ENCODE results near the gene FOXC1.

The FOXC1 gene

DNA sequence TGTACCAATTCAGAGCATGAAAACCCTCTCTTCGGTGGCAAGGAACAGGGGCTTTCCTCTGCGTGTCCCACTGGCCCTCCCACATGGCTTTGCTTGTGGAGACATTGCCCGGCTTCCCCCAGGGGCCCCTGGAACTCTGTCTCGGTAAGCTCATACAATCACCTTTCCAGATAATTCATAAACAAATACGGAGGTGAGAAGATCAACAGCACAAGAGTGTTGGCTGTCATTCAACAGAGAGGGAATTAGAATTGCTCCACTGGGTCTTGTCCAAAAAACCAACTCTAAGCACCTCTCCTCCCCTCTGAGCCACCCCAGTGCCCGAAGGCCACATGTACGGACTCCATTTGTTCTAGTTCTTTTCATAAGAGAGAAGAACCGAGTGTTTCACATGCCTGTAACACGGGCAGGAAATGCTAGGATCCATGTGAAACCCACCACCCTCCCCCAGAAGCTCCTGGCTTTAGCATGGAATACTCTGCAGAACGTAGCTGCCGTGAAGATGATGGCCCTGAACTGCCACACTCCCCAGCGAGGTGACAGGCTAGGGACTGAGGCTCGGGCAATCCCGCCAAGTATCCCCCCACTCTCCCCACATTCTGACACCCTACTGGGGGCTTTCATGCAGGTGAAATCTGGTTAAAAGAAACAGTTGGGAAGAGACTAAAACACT lies 24.6 kb upstream of the FOXC1 start:
- DNase-seq (ENCODE audit: low spot score), result no peak

DNA sequence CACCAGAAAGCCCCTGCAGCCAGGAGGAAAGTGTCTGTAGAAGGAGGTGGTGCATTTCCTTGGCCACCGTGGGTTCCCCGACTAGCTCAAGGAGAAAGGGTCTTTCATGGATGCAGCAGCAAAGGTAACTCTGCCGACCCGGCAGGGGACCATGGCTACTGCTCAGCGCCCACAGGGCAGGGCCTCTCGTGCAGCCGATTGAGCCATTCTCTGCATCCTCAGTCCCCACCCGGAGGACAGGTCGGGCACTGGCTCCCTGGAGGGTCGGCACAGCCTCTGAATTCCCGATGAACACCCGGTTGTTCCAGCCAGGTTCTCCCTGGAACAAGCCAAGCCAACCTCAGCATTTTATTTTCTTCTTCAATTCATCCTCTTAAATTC lies 24.1 kb upstream of the FOXC1 start:
- DNase-seq (ENCODE audit: low spot score), result no peak

DNA sequence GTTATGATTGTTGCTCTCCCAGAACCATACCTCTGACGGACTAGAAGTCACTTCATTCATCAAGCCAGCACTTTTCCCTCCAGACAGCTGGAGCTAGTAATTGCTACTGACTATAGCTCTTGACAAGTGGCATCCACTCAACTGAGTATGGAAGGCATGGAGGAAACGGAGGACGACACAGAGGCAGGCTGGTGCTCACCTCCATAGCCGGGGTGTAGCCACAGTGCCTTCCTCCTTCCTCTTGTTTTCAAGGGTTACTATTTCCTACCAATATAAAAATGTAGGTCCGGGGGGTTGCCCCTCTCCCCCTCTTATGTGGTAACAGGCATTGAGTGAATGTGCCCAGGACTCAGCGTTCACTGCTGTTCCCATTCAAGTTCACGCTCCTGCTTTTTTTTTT lies 23.5 kb upstream of the FOXC1 start:
- DNase-seq (ENCODE audit: low spot score), result no peak

DNA sequence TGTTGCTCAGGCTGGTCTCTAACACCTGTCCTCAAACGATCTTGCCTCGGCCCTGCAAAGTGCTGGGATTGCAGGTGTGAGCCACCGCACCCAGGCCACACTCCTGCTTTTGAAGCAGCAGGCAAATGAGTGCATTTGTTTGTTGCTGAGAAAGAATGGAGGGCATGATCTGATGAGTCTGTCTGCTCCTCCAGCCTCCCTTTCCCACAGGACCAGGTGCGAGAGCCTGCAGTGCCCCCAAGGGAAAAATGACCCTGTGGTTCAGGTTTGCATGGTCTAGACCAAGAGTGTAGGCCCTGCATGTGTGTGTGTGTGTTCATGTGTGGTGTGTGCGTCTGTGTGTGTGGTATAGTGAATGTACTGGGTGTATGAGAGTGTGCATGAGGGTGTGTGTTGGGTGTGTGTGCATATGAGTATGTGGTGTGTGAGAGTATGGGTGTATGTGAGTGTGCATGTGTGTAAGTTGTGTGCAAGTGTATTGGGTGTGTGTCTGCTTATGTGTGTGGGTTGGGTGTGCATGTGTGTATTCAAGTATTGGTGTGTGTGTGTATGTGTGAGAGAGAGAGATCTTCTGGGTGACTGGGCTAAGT lies 22.8 kb upstream of the FOXC1 start:
- no peak for DNase-seq (ENCODE audit: low spot score)

DNA sequence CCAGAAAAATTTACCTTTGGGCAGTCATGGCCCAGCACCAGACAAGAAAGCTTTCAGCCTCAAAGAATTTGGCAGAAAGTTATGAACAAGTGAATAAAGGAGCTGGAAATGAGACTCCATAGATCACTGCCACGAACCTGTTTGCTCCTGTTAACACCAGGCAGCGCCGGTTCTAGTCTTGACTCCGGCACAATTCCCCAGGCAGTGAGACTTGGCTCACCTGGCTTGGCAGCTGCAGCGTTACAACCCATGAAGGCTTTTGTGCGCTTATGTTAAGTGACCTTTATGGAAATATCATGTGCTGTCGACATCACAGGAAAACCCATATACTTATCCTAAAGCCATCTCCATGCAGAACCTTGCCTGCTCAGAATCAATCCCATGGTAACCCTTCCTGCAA lies 22.2 kb upstream of the FOXC1 start:
- DNase-seq (ENCODE audit: low spot score), result no peak

DNA sequence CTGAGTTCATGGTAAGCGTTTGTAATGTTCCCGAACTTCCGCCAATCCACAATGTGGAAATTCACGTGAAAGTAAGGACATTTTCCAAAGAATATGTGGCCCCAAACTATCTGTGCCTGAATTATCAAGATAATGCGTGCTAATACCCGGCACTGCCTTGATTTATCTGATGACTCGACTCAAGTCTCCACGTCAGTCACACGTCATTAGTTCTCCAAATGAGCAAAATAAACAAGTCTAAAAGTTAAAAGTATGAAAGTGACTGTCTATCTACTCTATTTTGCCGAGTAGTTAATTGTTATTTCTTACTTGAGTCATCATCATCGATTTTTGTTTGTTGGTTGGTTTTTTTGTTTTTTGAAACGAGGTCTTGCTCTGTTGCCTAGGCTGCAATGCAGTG lies 21.7 kb upstream of the FOXC1 start:
- no peak for DNase-seq (ENCODE audit: low spot score)

DNA sequence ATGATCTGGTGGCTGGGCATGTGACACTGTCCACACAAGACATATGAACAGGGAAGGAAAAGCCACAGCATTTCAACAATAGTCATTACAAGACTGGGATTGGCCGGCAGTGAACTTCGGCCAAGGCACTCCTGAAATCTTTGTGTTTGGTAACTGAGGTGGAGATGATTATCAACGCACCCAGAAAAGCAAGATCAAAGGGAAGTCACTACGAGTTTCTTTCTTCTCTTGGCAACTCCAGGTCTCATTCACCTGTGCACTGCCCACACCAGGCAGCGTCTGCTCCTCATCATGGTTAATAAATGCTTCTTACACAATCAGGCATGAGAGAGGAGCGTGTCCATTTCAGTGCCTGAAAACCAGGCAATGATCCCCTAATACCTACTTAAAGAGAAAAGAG lies 20.5 kb upstream of the FOXC1 start:
- peak; percentile 32 for DNase-seq (ENCODE audit: low spot score)

DNA sequence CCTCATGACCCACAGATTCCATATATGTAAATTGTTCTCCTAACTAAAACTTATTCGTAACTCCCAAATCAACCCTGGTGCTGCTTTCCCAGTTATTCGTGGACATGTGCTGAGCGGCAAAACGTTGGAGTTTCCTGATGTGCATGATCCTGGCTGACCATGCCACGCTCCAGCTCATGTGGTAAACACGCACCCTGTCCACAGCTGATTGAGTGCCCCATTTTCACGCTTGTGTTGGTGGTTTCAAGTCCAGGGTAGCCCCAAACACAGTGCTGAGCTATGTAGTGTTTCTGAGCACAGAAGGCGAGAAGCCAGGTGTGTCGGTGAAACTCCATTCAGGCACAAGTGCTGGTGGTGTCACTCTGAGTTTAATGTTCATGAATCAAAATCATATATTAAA lies 19.1 kb upstream of the FOXC1 start:
- no peak for DNase-seq (ENCODE audit: low spot score)

DNA sequence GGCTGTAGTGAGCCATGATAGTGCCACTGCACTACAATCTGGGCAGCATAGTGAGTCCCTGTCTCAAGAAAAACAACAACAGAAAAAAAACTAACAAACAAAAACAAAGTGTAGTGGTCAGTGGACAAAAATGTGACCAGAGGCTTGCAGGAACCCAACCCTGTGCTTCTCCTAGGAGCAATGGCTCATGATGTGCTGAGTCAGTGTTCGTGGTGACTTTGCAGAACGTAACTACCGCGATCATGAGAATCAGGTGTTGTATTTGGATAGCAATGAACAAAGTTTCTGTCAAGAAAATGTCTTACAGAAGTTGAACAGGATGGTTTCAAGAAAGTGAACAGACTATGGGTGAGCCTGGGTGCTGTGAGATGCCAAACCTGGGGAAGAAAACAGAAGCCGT lies 18.5 kb upstream of the FOXC1 start:
- no peak for DNase-seq (ENCODE audit: low spot score)

DNA sequence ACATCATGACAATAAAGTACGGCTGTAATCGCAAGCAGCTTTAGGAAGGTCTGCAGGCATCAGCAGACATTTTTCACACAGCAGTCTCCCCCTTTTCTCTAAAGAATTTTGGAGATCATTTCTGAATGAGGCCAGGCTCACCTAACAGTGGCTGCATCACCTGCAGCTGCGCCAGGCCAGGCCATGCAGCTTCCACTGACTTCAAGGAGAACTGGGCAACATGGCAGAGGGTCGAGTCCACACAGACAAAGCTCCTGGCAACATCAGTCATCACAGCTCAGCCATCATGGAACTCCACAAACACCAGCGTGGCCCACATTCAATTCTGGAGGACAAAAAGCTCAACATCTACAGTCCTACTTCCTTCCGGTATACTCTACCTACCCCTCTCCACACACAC lies 17.8 kb upstream of the FOXC1 start:
- DNase-seq (ENCODE audit: low spot score), result no peak

DNA sequence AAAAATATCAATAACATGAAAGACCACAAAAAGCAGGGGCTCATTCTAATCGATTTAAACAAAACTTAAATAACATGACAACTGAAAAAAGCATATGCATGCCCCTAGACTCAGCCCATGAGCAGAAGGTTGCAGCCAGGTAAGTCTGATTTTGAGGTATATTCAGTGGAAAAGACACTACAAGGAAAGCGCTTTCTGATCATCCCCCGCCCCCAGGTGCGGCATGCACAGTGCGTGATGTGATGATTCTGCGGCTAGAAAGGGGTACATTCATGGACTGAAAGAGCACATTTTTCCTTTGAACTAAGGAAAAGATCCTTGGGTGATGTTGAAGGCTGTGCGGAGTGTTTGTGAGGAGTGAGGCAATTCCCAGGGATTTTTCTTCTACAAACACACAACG lies 16.9 kb upstream of the FOXC1 start:
- no peak for DNase-seq (ENCODE audit: low spot score)

DNA sequence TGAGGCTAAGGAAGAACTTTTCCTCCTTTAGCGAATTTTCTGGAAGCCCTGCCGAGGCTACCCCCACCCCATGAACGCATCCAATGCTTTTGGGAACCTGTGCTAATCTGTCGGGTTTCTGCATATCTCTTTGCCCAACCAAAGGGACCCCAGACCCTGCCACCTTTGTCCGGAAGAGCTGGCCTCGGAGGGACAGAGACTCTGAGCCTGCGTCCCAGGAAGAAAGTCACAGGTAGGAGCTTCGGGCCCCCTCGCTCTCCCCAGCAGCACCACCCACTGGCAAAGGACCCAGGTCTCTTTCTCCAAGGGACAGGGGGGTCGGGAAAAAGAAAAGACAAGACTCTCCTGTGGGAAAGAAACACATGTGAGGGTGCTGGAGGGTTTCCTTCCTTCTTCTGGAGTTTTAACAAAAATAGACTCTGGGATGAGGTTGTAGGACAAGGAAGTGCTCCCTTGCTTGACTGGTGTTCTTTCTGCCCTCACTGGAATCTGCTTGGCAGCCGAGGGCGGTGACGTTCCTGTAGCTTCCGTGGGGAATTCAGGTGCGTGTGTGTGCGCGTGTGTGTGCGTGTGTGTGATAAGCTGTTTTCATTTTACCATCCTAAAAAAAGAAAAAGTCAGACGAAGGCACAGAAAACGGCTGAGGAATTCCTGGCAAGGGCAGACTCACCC lies 16.3 kb upstream of the FOXC1 start:
- DNase-seq (ENCODE audit: low spot score), result no peak

DNA sequence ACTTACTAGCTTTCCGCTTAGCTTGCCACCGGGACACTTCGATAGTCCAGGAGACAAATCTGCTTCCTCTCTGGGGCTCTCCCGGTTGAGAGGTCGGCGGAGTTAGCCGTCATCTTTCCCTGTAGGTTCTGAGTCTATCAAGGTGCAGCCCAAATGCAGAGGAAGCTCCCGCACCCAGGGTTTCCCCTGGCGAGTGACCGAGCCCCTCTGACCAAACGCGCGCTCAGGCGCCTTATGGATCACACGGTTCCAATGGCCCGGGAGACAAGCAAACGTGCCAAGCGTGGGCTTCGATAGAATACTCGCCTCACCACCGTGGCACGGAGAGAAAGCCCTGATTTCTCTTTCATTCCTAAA lies 15.8 kb upstream of the FOXC1 start:
- DNase-seq (ENCODE audit: low spot score), result peak; percentile 29

DNA sequence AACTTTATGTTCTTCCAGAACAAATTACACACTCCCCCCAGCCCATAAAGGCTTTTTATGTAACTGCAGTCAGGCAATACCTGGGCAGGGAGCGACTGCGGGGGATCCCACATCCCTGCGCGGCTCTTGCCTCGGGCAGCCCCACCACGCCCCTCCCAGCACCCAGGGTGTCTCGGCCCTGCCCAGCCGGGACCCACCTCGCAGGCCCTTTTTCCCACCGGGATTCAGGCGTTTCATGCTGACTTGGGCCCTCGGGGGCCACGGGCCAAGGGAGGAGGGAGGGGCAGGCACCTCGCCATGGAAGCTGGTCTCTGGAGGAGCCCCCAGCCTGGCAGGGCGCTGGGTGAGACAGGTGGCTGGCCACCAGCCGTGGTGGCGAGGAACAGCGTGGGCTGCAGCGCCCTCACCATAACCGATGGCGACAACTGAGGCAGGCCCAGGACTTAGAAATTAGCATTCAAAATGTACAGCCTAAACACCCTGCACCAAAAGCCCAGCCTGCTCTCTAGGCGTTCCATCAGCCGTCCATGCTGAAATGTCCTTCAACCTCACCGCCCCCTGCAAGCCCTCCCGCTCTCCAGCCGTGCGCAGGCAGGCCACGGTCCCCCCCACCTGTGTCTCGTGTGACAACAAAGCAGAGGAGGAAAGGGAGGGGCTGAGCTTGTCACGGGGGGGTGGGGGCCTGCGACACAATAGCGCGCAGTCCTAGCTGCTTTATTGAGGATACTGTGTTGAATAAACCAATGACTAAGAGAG lies 15.1 kb upstream of the FOXC1 start:
- no peak for DNase-seq (ENCODE audit: low spot score)

DNA sequence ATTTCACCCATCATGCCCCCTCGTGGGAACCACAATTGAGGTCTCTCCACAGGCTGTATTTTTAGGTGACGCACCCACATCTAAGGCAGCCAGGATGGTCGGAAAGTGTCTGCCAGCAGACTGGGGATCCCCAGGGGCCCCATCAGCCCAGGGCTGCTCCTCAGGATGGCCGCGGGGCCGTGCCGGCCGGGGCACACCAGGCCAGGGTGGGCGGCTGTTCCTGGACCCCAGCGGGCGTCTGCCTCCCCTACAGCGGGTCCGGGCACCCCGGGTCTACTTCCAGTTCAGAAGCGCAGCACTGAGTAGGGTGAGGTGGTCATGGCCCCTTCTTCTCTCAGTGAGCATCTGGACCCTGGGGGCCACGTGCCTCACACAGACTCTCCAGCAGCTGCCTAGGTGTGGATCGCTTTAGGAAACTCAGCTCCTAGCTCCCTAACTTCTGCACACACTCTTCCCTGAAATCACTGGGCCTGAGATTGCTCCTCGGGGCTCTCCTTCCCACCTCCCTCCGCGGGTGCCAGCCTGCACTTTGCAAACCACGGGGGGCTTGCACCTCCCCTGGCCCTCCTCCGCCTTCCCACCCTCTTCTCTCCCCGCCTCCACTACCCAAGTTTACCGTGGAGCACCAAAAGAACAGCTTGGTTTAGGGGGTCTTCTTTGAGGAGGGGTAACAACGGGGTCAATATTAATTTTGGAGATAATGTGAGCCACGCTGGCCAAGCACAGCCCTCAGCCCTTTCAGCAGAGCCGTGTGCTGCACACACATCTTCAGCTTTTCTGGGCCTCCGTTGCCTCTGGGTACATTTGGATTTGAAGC lies 14.2 kb upstream of the FOXC1 start:
- no peak for DNase-seq (ENCODE audit: low spot score)

DNA sequence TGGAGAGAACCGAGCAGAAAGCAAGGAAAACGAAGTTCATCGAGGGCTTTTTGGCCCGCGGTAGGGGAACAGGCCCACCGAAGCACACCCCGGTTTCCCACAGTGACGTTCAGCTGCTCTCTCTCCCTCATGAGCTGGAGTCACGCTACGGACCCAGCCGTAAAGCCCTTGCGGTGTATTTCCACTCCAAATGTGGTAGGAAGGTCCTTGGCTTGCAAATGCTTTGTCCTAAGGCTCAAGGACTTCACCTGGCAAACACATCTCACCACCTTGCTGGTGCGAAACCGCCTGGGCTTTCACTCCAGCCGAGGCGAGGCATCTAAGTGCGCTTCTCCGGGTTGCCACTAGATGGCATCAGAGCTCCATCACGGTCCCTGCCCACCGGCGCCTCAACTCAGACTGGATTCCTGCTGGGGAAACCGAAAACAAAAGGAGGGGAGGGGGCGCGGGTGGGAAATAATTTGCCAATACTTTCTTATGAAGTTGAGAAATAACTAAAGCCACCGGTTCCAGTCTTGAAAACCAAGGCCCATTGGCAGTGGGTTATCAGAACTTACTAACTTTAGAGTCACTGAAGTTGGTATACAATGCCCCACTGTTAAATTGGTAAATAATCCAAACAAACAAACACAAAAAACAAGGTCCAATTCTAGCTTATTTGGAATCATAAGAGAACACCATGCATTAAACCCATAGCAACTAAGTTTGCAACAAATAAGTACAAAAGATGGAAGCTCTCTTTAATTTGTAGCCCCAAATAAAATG lies 13.4 kb upstream of the FOXC1 start:
- peak; percentile 43 for DNase-seq (ENCODE audit: low spot score)

DNA sequence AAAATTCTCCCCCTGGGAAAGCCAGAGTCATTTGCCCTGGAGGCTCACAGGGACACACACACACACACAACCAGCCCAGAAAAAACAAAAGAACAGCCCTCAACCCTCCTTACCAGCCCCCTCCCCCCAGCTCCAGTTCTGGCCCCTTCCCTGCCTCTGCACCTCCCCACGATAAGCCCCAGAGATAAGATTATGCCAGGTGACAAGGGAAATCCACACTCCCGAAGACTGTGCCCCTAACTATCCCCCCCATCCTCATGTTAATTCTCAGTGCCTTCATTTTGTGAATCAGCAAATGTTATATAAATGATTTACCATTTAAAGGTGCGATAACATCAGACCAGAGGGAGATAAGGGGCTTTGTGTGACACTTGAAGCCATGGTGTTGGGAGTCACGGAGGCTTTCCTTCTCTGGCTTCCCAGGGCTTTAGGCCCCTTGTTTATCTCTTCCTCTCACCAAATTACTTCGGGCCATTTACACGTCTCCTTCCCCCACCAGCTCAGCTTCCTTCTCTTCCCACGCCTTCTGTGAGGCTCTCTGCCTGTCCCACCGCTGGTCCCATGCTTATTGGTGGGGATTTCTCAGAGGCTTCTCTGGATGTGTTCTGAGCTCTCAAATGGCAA lies 12.5 kb upstream of the FOXC1 start:
- DNase-seq (ENCODE audit: low spot score), result no peak

DNA sequence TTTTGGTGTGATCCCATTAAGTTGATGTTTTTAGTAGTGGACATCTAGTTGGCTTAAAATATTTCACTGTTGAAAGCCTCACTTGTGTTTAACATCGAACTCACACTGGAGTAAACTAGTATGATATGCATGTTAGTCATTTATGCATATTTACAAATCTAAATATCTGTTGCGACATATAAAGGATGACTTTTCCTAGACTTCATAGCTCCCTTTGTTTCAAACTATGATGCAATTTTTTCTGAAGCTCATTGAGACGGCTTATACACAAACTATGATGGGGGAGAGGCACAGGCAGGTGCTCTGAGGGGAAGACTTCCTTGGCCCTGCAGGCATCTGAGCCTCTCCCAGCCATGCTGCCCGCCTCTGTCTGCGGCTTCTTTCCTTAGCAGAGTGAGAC lies 11.8 kb upstream of the FOXC1 start:
- no peak for DNase-seq (ENCODE audit: low spot score)

DNA sequence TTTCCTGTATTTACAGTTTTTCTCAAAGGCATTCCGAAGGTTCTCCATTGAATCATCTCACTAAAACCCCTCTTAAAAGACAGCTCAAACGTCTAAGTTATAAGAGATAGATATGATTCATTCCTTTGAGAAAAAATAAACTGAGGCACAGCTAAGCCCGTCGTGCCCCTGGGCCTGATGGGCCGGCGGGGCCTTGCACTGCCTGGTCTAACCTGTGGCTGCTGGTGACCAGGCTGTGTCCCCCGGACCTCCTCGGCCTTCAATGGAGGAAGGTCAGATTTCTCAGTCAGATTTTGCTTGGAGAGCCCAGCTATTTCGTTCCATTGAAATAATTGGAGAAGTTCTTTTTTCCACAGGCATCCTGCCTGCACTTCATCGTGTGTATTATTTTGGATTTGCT lies 11.3 kb upstream of the FOXC1 start:
- DNase-seq (ENCODE audit: low spot score), result no peak

DNA sequence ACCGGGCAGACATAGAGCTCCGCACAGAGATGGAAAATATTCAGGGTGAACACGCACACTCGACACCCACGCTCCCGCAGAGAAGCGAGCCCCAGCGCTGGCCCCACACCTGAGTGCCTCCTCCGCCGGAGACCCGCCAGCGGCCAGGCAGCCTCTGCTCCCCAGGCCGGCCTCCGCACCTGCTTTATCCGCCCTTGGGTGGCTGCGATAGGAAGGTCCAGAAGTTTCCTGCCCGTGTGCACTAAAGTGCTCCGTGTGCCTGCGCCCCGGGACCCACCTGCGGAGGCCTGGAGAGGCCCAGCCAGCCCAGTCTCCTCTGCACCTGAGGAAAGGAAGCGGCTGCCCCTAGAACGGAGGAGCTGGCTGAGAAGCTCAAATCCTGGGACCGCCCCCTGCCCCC lies 10.8 kb upstream of the FOXC1 start:
- DNase-seq (ENCODE audit: low spot score), result no peak

DNA sequence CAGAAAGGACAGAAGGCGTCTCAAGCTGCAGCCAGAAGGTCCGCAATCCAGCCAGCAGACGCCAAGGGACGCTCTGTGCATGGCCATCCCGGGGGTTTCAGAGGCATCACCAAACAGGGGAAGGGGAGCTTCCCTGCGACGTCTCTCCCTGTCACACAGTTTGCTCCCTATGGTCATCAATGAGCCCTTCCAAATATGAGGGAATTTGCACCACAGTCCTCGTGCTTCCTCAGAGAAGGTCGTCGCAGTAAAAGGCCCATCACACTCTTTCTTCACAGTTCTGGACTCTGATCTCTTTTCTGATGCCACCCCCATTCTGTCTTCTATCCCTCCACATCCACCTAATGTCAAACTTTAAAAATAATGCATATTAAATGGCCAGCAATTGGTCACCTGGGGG lies 10.2 kb upstream of the FOXC1 start:
- DNase-seq (ENCODE audit: low spot score), result no peak
